Measurements from ENCODE around the gene GARIN1A. TPM values are rescaled to one million over a fixed set of nuclear protein-coding genes. Genes with fewer than 3 reads are reported as not detected.

The GARIN1A gene
- total and polyA plus RNA-seq, 2 of the 8 experiments (the other 6 are each of a cell fraction or from before 2014, with no cell fraction given): 0.34 TPM; not detected in 1

GRCh38 chr7:128673571-128673970 lies 1.5 kb downstream of the GARIN1A start:
- Histone ChIP-seq H3K79me2 (ENCODE audit: control insufficient read depth in 1 of 2, insufficient read depth in 2 of 2, low read length in 2 of 2) (no peaks in the 10 kb centered on the region), H3K4ac (replicated peaks; ENCODE audit: insufficient read length, low read depth, low read length) (no peak overlapping the region), H2BK15ac (ENCODE audit: low read length) (no peak overlapping the region), H3K9me3 (ENCODE audit: insufficient read depth in 2 of 2, low read depth in 1 of 2, low read length in 1 of 2) (no peaks in the 10 kb centered on the region), H2AFZ (ENCODE audit: low read length) (no peak overlapping the region), H4K8ac (ENCODE audit: extremely low read depth, insufficient read depth, low read length) (no peak overlapping the region), H3K9ac (replicated peaks in 1 of 4; ENCODE audit: extremely low read depth in 1 of 4, low read depth in 3 of 4, low read length in 3 of 4) (no peak overlapping the region), H2BK120ac (replicated peaks; ENCODE audit: low read depth, low read length) (no peak overlapping the region), H3K4me3 (ENCODE audit: extremely low read depth in 1 of 4, insufficient read depth in 2 of 4, low read depth in 3 of 4, low read length in 4 of 4) (no peak overlapping the region), H2BK12ac (ENCODE audit: low read depth, low read length) (no peak overlapping the region), H4K91ac (replicated peaks; ENCODE audit: insufficient read length, low read length) (no peak overlapping the region), H3K4me1 (replicated peaks in 1 of 4; ENCODE audit: control insufficient read depth in 3 of 4, insufficient read depth in 4 of 4, low read length in 3 of 4) (no peaks in the 10 kb centered on the region), H3K27ac (ENCODE audit: low read depth, low read length) (no peak overlapping the region), H2BK5ac (ENCODE audit: low read depth, low read length) (no peak overlapping the region), H3K4me2 (ENCODE audit: insufficient read depth in 1 of 2, low read depth in 2 of 2, low read length in 2 of 2) (no peak overlapping the region), H4K5ac (ENCODE audit: insufficient read length, low read depth, low read length) (no peak overlapping the region), H3K14ac (ENCODE audit: insufficient read length) (no peak overlapping the region), H3K27me3 (replicated peaks in 1 of 4; ENCODE audit: control insufficient read depth in 3 of 4, extremely low read depth in 1 of 4, insufficient read depth in 3 of 4, low read length in 3 of 4) (no peaks in the 10 kb centered on the region; a peak in 1 of 7 replicates), H2BK20ac (ENCODE audit: low read length) (no peak overlapping the region), H4K20me1 (replicated peaks in 1 of 2; ENCODE audit: control insufficient read depth in 1 of 2, insufficient read depth in 2 of 2, low read length in 2 of 2) (no peaks in the 10 kb centered on the region), H2AK5ac (ENCODE audit: low read depth, low read length) (no peak overlapping the region), H3K56ac (replicated peaks; ENCODE audit: insufficient read length, low read depth, low read length) (no peak overlapping the region), H3K79me1 (ENCODE audit: low read depth, low read length) (no peaks in the 10 kb centered on the region), H3K18ac (ENCODE audit: extremely low read depth, low read length) (no peak overlapping the region), H3K23ac (ENCODE audit: insufficient read length) (no peak overlapping the region), H3K36me3 (ENCODE audit: control insufficient read depth in 2 of 4, insufficient read depth in 4 of 4, low read length in 3 of 4) (no peaks in the 10 kb centered on the region), H3K23me2 (ENCODE audit: low read depth, low read length) (no peaks in the 10 kb centered on the region)
- ChIA-PET POLR2A (ENCODE audit: partially characterized antibody) (interaction anchor here (0.5 to 2.0 kb wide), 2 partner anchors 9 to 208 kb away, joined by 3 to 7 read pairs; no protein-coding TSS in a partner anchor), CTCF (ENCODE audit: partially characterized antibody) (interaction anchor here (0.5 to 4.7 kb wide), 11 partner anchors 9 to 1310 kb away, joined by 3 to 53 read pairs (median 6); partner anchors contain the start of gene CALU)
- TF ChIP-seq PHF8 (conservative IDR thresholded peaks at IDR 0.05; ENCODE audit: low read depth, low read length): no peak
- TF ChIP-seq NANOG (IDR thresholded peaks at IDR 0.05; ENCODE audit: insufficient read depth, low read depth, low read length, poor library complexity, severe bottlenecking): no peak
- no peak for TF ChIP-seq RAD21 (IDR thresholded peaks at IDR 0.05 in 1 of 2, conservative IDR thresholded peaks at IDR 0.05 in 1 of 2; ENCODE audit: low read depth in 2 of 2, low read length in 2 of 2)
- TF ChIP-seq SUZ12 (IDR thresholded peaks at IDR 0.05; ENCODE audit: low read length): no peak
- no peak for TF ChIP-seq GTF2F1 (IDR thresholded peaks at IDR 0.05; ENCODE audit: borderline replicate concordance, low read depth, low read length)
- no peak for TF ChIP-seq HDAC2 (IDR thresholded peaks at IDR 0.05; ENCODE audit: borderline replicate concordance in 1 of 2, low read depth in 2 of 2, low read length in 2 of 2)
- TF ChIP-seq ASH2L (IDR thresholded peaks at IDR 0.05; ENCODE audit: low read length): no peak
- TF ChIP-seq POLR2AphosphoS5 (IDR thresholded peaks at IDR 0.05; ENCODE audit: low read depth, low read length): no peak
- TF ChIP-seq RXRA (IDR thresholded peaks at IDR 0.05; ENCODE audit: insufficient read depth, low read depth, low read length): no peak
- TF ChIP-seq TBP (IDR thresholded peaks at IDR 0.05; ENCODE audit: low read depth, low read length): no peak
- no peak for TF ChIP-seq HDAC6 (IDR thresholded peaks at IDR 0.05; ENCODE audit: low read depth, low read length)
- 78% methylated on average over 5 of the region's 6 CpGs; no CpG with 5 or more reads in 1 of the 2 experiments for WGBS, 2 experiments (ENCODE audit: extremely low coverage in 1 of 2, insufficient coverage in 1 of 2, insufficient read length in 1 of 2, insufficient replicate concordance in 2 of 2, low coverage in 1 of 2, low lambda C conversion rate in 2 of 2, missing lambda C conversion rate in 1 of 2)
- DNase-seq (ENCODE audit: low read depth in 1 of 2, low spot score in 2 of 2) (no peak), FAIRE-seq (no peak)

Data from H1 (cell line).